Mammary epithelial cell (primary cell): Measurements from ENCODE around the gene MPST.

Experiments
- CTCF ChIP-seq, 2 donors: IDR thresholded peaks in 1 of 2; conservative IDR thresholded peaks in 1 of 2; 2 replicates each; pipeline ENCODE4 v1.5.1; 2011 to 2012; ENCODE audit warnings: inconsistent platforms in 2 of 2, low read length in 2 of 2, mild to moderate bottlenecking in 2 of 2, control low read depth in 1 of 2, low read depth in 1 of 2; ENCODE audit not compliant: insufficient read depth in 1 of 2; ENCODE audit errors: extremely low read depth in 1 of 2
- EZH2 ChIP-seq: IDR thresholded peaks from 2 replicates; pipeline ENCODE4 v1.6.1; 2012; ENCODE audit warnings: low read length, inconsistent platforms, borderline replicate concordance

- no peak for TF ChIP-seq CTCF (conservative IDR thresholded peaks at IDR 0.05 in 1 of 2, IDR thresholded peaks at IDR 0.05 in 1 of 2; ENCODE audit: extremely low read depth in 1 of 2, insufficient read depth in 1 of 2, low read depth in 1 of 2, low read length in 2 of 2)
- no peak for TF ChIP-seq EZH2
Measured at GRCh38 chr22:37021041-37021440, 1.5 kb downstream of the MPST start.
